ENCODE results near the gene SYT17.

The SYT17 gene

GRCh38 chr16:19227643-19228042 lies 59.6 kb downstream of the SYT17 start:
- peaks cover 3% of the 10 kb centered on the region; the same call in 1 of the 2 replicates for H3K9me3 ChIP-seq (ENCODE audit: insufficient read depth, low read depth, low read length)
- H3K4me3 ChIP-seq (ENCODE audit: low read length), result no peak overlapping the region
- H3K27ac ChIP-seq (ENCODE audit: low read length), result no peak overlapping the region
- H3K27me3 ChIP-seq (ENCODE audit: insufficient read depth, low read length), result no peaks in the 10 kb centered on the region
- peaks cover 15% of the 10 kb centered on the region; the same call in 1 of the 2 replicates for H3K36me3 ChIP-seq (ENCODE audit: insufficient read depth, low read depth, low read length)
- no peak overlapping the region for H3K9ac ChIP-seq (ENCODE audit: low read depth, low read length)
- peaks cover 9% of the 10 kb centered on the region for H3K4me1 ChIP-seq (ENCODE audit: insufficient read depth, low read length)

- Histone ChIP-seq H3K27ac (ENCODE audit: low read length) (no peak overlapping the region), H3K9ac (ENCODE audit: low read depth, low read length) (no peak overlapping the region), H3K4me3 (ENCODE audit: low read length) (no peak overlapping the region), H3K9me3 (ENCODE audit: insufficient read depth, low read depth, low read length) (peaks cover 3% of the 10 kb centered on the region; the same call in 1 of the 2 replicates), H3K4me1 (ENCODE audit: insufficient read depth, low read length) (peaks cover 9% of the 10 kb centered on the region), H3K36me3 (ENCODE audit: insufficient read depth, low read depth, low read length) (peaks cover 15% of the 10 kb centered on the region; the same call in 1 of the 2 replicates), H3K27me3 (ENCODE audit: insufficient read depth, low read length) (no peaks in the 10 kb centered on the region)
Observed at GRCh38 chr16:19228052-19228451, 60.0 kb downstream of the SYT17 start.

- H3K27me3 ChIP-seq (ENCODE audit: insufficient read depth, low read length), result no peaks in the 10 kb centered on the region
- peaks cover 15% of the 10 kb centered on the region; the same call in 1 of the 2 replicates for H3K36me3 ChIP-seq (ENCODE audit: insufficient read depth, low read depth, low read length)
- no peak overlapping the region for H3K9ac ChIP-seq (ENCODE audit: low read depth, low read length)
- no peak overlapping the region for H3K4me3 ChIP-seq (ENCODE audit: low read length)
- no peak overlapping the region for H3K27ac ChIP-seq (ENCODE audit: low read length)
- peaks cover 3% of the 10 kb centered on the region; the same call in 1 of the 2 replicates for H3K9me3 ChIP-seq (ENCODE audit: insufficient read depth, low read depth, low read length)
- H3K4me1 ChIP-seq (ENCODE audit: insufficient read depth, low read length), result peaks cover 9% of the 10 kb centered on the region
Observed at GRCh38 chr16:19228575-19228974, 60.5 kb downstream of the SYT17 start.

GRCh38 chr16:19230575-19230974 lies 62.5 kb downstream of the SYT17 start:
- Histone ChIP-seq H3K4me3 (ENCODE audit: low read length) (no peak overlapping the region), H3K4me1 (ENCODE audit: insufficient read depth, low read length) (peaks cover 9% of the 10 kb centered on the region), H3K9ac (ENCODE audit: low read depth, low read length) (no peak overlapping the region), H3K36me3 (ENCODE audit: insufficient read depth, low read depth, low read length) (0 out of 2 replicates have a peak, but pooled peaks cover 6% of the 10 kb centered on the region), H3K27me3 (ENCODE audit: insufficient read depth, low read length) (no peaks in the 10 kb centered on the region), H3K9me3 (ENCODE audit: insufficient read depth, low read depth, low read length) (peaks cover 6% of the 10 kb centered on the region; the same call in 1 of the 2 replicates), H3K27ac (ENCODE audit: low read length) (no peak overlapping the region)

GRCh38 chr16:19231881-19232280 lies 63.8 kb downstream of the SYT17 start:
- H3K27ac ChIP-seq (ENCODE audit: low read length), result no peak overlapping the region
- H3K9ac ChIP-seq (ENCODE audit: low read depth, low read length), result no peak overlapping the region
- H3K9me3 ChIP-seq (ENCODE audit: insufficient read depth, low read depth, low read length), result peaks cover 15% of the 10 kb centered on the region
- no peaks in the 10 kb centered on the region for H3K27me3 ChIP-seq (ENCODE audit: insufficient read depth, low read length)
- no peak overlapping the region for H3K4me3 ChIP-seq (ENCODE audit: low read length)
- no peaks in the 10 kb centered on the region for H3K36me3 ChIP-seq (ENCODE audit: insufficient read depth, low read depth, low read length)
- peaks cover 9% of the 10 kb centered on the region for H3K4me1 ChIP-seq (ENCODE audit: insufficient read depth, low read length)

- no peaks in the 10 kb centered on the region for H3K27me3 ChIP-seq (ENCODE audit: insufficient read depth, low read length)
- H3K4me1 ChIP-seq (ENCODE audit: insufficient read depth, low read length), result peaks cover 7% of the 10 kb centered on the region; the same call in 1 of the 2 replicates
- no peak overlapping the region for H3K9ac ChIP-seq (ENCODE audit: low read depth, low read length)
- no peak overlapping the region for H3K27ac ChIP-seq (ENCODE audit: low read length)
- no peaks in the 10 kb centered on the region for H3K36me3 ChIP-seq (ENCODE audit: insufficient read depth, low read depth, low read length)
- H3K4me3 ChIP-seq (ENCODE audit: low read length), result no peak overlapping the region
- peaks cover 15% of the 10 kb centered on the region for H3K9me3 ChIP-seq (ENCODE audit: insufficient read depth, low read depth, low read length)
Observed at GRCh38 chr16:19232988-19233387, 64.9 kb downstream of the SYT17 start.

- Histone ChIP-seq H3K4me3 (ENCODE audit: low read length) (no peak overlapping the region), H3K27ac (ENCODE audit: low read length) (no peak overlapping the region), H3K4me1 (ENCODE audit: insufficient read depth, low read length) (no peaks in the 10 kb centered on the region), H3K27me3 (ENCODE audit: insufficient read depth, low read length) (no peaks in the 10 kb centered on the region), H3K36me3 (ENCODE audit: insufficient read depth, low read depth, low read length) (no peaks in the 10 kb centered on the region), H3K9ac (ENCODE audit: low read depth, low read length) (no peak overlapping the region), H3K9me3 (ENCODE audit: insufficient read depth, low read depth, low read length) (peaks cover 15% of the 10 kb centered on the region)
Observed at GRCh38 chr16:19235478-19235877, 67.4 kb downstream of the SYT17 start.

GRCh38 chr16:19235886-19236285 lies 67.8 kb downstream of the SYT17 start:
- H3K27ac ChIP-seq (ENCODE audit: low read length), result no peak overlapping the region
- no peaks in the 10 kb centered on the region for H3K36me3 ChIP-seq (ENCODE audit: insufficient read depth, low read depth, low read length)
- H3K9me3 ChIP-seq (ENCODE audit: insufficient read depth, low read depth, low read length), result peaks cover 15% of the 10 kb centered on the region

GRCh38 chr16:19236561-19237209 lies 68.6 kb downstream of the SYT17 start:
- Histone ChIP-seq H3K4me1 (ENCODE audit: insufficient read depth, low read length) (no peaks in the 10 kb centered on the region), H3K27me3 (ENCODE audit: insufficient read depth, low read length) (no peaks in the 10 kb centered on the region), H3K36me3 (ENCODE audit: insufficient read depth, low read depth, low read length) (no peaks in the 10 kb centered on the region), H3K9me3 (ENCODE audit: insufficient read depth, low read depth, low read length) (peaks cover 15% of the 10 kb centered on the region), H3K4me3 (ENCODE audit: low read length) (no peak overlapping the region), H3K9ac (ENCODE audit: low read depth, low read length) (no peak overlapping the region), H3K27ac (ENCODE audit: low read length) (no peak overlapping the region)

More at GRCh38 chr16:19235886-19236285, 67.8 kb downstream of the SYT17 start:
- Histone ChIP-seq H3K27me3 (ENCODE audit: insufficient read depth, low read length) (no peaks in the 10 kb centered on the region), H3K4me3 (ENCODE audit: low read length) (no peak overlapping the region), H3K9ac (ENCODE audit: low read depth, low read length) (no peak overlapping the region), H3K4me1 (ENCODE audit: insufficient read depth, low read length) (no peaks in the 10 kb centered on the region)

GRCh38 chr16:19238406-19238805 lies 70.4 kb downstream of the SYT17 start:
- Histone ChIP-seq H3K9me3 (ENCODE audit: insufficient read depth, low read depth, low read length) (peaks cover 15% of the 10 kb centered on the region), H3K9ac (ENCODE audit: low read depth, low read length) (no peak overlapping the region), H3K4me3 (ENCODE audit: low read length) (no peak overlapping the region), H3K4me1 (ENCODE audit: insufficient read depth, low read length) (no peaks in the 10 kb centered on the region), H3K27me3 (ENCODE audit: insufficient read depth, low read length) (no peaks in the 10 kb centered on the region), H3K27ac (ENCODE audit: low read length) (no peak overlapping the region), H3K36me3 (ENCODE audit: insufficient read depth, low read depth, low read length) (no peaks in the 10 kb centered on the region)

GRCh38 chr16:19239511-19240155 lies 71.6 kb downstream of the SYT17 start:
- no peaks in the 10 kb centered on the region for H3K27me3 ChIP-seq (ENCODE audit: insufficient read depth, low read length)
- peaks cover 15% of the 10 kb centered on the region for H3K9me3 ChIP-seq (ENCODE audit: insufficient read depth, low read depth, low read length)
- H3K4me1 ChIP-seq (ENCODE audit: insufficient read depth, low read length), result no peaks in the 10 kb centered on the region
- no peak overlapping the region for H3K27ac ChIP-seq (ENCODE audit: low read length)
- no peak overlapping the region for H3K4me3 ChIP-seq (ENCODE audit: low read length)
- no peaks in the 10 kb centered on the region for H3K36me3 ChIP-seq (ENCODE audit: insufficient read depth, low read depth, low read length)
- H3K9ac ChIP-seq (ENCODE audit: low read depth, low read length), result no peak overlapping the region; the same call in 1 of the 2 replicates

GRCh38 chr16:19240494-19240893 lies 72.5 kb downstream of the SYT17 start:
- no peaks in the 10 kb centered on the region for H3K36me3 ChIP-seq (ENCODE audit: insufficient read depth, low read depth, low read length)
- H3K4me3 ChIP-seq (ENCODE audit: low read length), result no peak overlapping the region
- H3K27me3 ChIP-seq (ENCODE audit: insufficient read depth, low read length), result no peaks in the 10 kb centered on the region
- no peak overlapping the region for H3K9ac ChIP-seq (ENCODE audit: low read depth, low read length)
- H3K9me3 ChIP-seq (ENCODE audit: insufficient read depth, low read depth, low read length), result peaks cover 10% of the 10 kb centered on the region
- H3K4me1 ChIP-seq (ENCODE audit: insufficient read depth, low read length), result no peaks in the 10 kb centered on the region
- H3K27ac ChIP-seq (ENCODE audit: low read length), result no peak overlapping the region
